ENCODE results near the gene STARD8.

DNA sequence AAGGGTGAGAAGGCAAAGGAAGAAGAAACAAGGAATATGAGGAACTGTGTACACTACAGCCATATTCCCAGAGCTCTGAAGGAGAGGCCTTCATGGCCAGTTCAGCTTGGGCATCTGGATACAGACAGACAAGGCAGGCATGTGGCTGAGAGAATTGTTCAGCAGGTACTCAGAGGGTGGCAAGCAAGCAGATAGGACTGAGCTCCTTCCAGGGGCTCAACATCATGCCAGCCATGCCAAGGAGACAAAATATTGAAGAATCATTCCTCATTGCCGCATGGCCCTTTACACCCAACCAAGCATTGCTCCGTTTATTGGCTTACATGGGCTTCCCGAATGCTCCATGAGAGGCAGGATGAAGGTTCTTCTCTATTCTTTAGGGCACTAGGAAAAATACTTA lies 102.8 kb downstream of the STARD8 start:
- TF ChIP-seq POLR2A (IDR thresholded peaks at IDR 0.05): no peak
- TF ChIP-seq, protein P1, sequence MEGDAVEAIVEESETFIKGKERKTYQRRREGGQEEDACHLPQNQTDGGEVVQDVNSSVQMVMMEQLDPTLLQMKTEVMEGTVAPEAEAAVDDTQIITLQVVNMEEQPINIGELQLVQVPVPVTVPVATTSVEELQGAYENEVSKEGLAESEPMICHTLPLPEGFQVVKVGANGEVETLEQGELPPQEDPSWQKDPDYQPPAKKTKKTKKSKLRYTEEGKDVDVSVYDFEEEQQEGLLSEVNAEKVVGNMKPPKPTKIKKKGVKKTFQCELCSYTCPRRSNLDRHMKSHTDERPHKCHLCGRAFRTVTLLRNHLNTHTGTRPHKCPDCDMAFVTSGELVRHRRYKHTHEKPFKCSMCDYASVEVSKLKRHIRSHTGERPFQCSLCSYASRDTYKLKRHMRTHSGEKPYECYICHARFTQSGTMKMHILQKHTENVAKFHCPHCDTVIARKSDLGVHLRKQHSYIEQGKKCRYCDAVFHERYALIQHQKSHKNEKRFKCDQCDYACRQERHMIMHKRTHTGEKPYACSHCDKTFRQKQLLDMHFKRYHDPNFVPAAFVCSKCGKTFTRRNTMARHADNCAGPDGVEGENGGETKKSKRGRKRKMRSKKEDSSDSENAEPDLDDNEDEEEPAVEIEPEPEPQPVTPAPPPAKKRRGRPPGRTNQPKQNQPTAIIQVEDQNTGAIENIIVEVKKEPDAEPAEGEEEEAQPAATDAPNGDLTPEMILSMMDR (IDR thresholded peaks at IDR 0.05): no peak
- no peak for TF ChIP-seq EP300 (IDR thresholded peaks at IDR 0.05)
